K562 (cell line): ENCODE measurements around the gene OGN. TPM values are rescaled to one million over a fixed set of nuclear protein-coding genes. Genes with fewer than 3 reads are reported as not detected.

Source experiments
- ATAC-seq: fragments of 200-7000 bp; cut with Tn5 transposase; 3 replicates; pipeline ENCODE4 v1.9.1; 2020; ENCODE audit warnings: moderate library complexity
- BruUV-seq: library from RNA; stranded (reverse); fragments of 400-500 nt; replicated peaks from 2 replicates; lab custom pipeline; 2021; lab: Mats Ljungman, UMichigan
- CTCF ChIA-PET: fragments of 300-600 bp; formaldehyde crosslinking; extraction: SDS; loops from one replicate; lab custom pipeline; 2021; ENCODE audit warnings: low intra/inter-chr PET ratio; lab: Yijun Ruan, JAX
- POLR2A ChIA-PET: fragments of 300-600, 350-650 bp; sonication (Branson Sonifier 250); formaldehyde crosslinking; extraction: SDS; loops from one replicate; lab custom pipeline; 2021; ENCODE audit warnings: antibody characterized with exemption, inconsistent platforms; lab: Yijun Ruan, JAX
- DNase-seq, 4 experiments: peaks; one replicate each; pipeline versions ENCODE4 v3.0.0 to v3.0.0-alpha.2; 2011 to 2018; ENCODE audit warnings: low spot score in 3 of 4, mixed read lengths in 3 of 4; ENCODE audit errors: extremely low read depth in 1 of 4
- FAIRE-seq: peaks from 2 replicates; lab custom pipeline; 2011; peaks lifted over from hg19 to GRCh38; lab: Jason Lieb, UNC
- H2AFZ ChIP-seq: 2 replicates; pipeline ENCODE4 v1.6.0; 2011; ENCODE audit warnings: low read depth, low read length, control low read depth, inconsistent platforms
- H3K27ac ChIP-seq: fragments of 200-600 bp; 3 replicates; pipeline ENCODE4 v1.8.0; 2011; ENCODE audit warnings: low read depth, mild to moderate bottlenecking, control low read depth, inconsistent platforms, low read length, moderate library complexity, mixed read lengths; ENCODE audit errors: extremely low read depth
- H3K27me3 ChIP-seq, 2 experiments: fragments of 300-600 bp in 1 of 2; 2 replicates in 1 of 2; 3 replicates in 1 of 2; pipeline versions ENCODE4 v1.6.0 to v1.8.0; 2011; ENCODE audit warnings: inconsistent platforms in 2 of 2, low read length in 2 of 2, mild to moderate bottlenecking in 1 of 2, mixed read lengths in 1 of 2, moderate library complexity in 1 of 2; ENCODE audit not compliant: control insufficient read depth in 2 of 2, insufficient read depth in 2 of 2
- H3K36me3 ChIP-seq: fragments of 300-600 bp; 3 replicates; pipeline ENCODE4 v1.8.0; 2011; ENCODE audit warnings: mild to moderate bottlenecking, low read length, inconsistent platforms; ENCODE audit not compliant: control insufficient read depth, insufficient read depth
- H3K4me1 ChIP-seq, 2 experiments: fragments of 200-600 bp in 1 of 2; replicated peaks in 1 of 2; 2 replicates in 1 of 2; 3 replicates in 1 of 2; pipeline versions ENCODE4 v1.5.1 to v1.8.0; 2011; ENCODE audit warnings: inconsistent platforms in 2 of 2, low read length in 2 of 2, mild to moderate bottlenecking in 1 of 2, mixed read lengths in 1 of 2, moderate library complexity in 1 of 2; ENCODE audit not compliant: control insufficient read depth in 2 of 2, insufficient read depth in 2 of 2
- H3K4me2 ChIP-seq: 2 replicates; pipeline ENCODE4 v1.6.1; 2011; ENCODE audit warnings: low read length, control low read depth, inconsistent platforms, mixed read lengths; ENCODE audit not compliant: insufficient read depth
- H3K4me3 ChIP-seq: fragments of 200-600 bp; sonication (generic), shearing (Covaris generic); 2 replicates; pipeline ENCODE4 v1.5.1; 2016; ENCODE audit warnings: control low read depth, inconsistent platforms
- H3K79me2 ChIP-seq: fragments of 200-600 bp; 3 replicates; pipeline ENCODE4 v1.8.0; 2011; ENCODE audit warnings: low read length, inconsistent platforms; ENCODE audit not compliant: control insufficient read depth, insufficient read depth
- H3K9ac ChIP-seq, 2 experiments: 2 replicates each; pipeline versions ENCODE4 v1.6.0 to v1.6.1; 2011; ENCODE audit warnings: low read depth in 2 of 2, low read length in 2 of 2, control low read depth in 1 of 2, inconsistent platforms in 1 of 2, mild to moderate bottlenecking in 1 of 2, mixed read lengths in 1 of 2; ENCODE audit not compliant: insufficient read depth in 1 of 2
- H3K9me1 ChIP-seq: one replicate; pipeline ENCODE4 v1.6.0; 2011; ENCODE audit warnings: inconsistent platforms, mild to moderate bottlenecking, low read length, moderate library complexity; ENCODE audit not compliant: control insufficient read depth, insufficient read depth
- H3K9me3 ChIP-seq: replicated peaks from 2 replicates; pipeline ENCODE4 v1.5.1; 2011; ENCODE audit warnings: low read depth, low read length, inconsistent platforms; ENCODE audit not compliant: control insufficient read depth, insufficient read depth
- H4K20me1 ChIP-seq: replicated peaks from 2 replicates; pipeline ENCODE4 v1.6.1; 2011; ENCODE audit warnings: low read length, inconsistent platforms, mixed read lengths; ENCODE audit not compliant: control insufficient read depth, insufficient read depth
- ARID3B ChIP-seq: fragments of 250-450 bp; sonication (Bioruptor Pico); IDR thresholded peaks from 2 replicates; pipeline ENCODE4 v1.4.0; 2020; ENCODE audit warnings: borderline replicate concordance
- BRF2 ChIP-seq: IDR thresholded peaks from 3 replicates; pipeline ENCODE4 v1.6.1; 2011; ENCODE audit warnings: borderline replicate concordance, mild to moderate bottlenecking; ENCODE audit not compliant: insufficient read length, insufficient read depth
- CAMTA2 ChIP-seq: fragments of 250-450 bp; sonication (Bioruptor Pico); conservative IDR thresholded peaks from 2 replicates; pipeline ENCODE4 v1.5.1; 2022
- CBX1 ChIP-seq: sonication (generic); IDR thresholded peaks from 2 replicates; pipeline ENCODE4 v1.6.1; 2016; ENCODE audit warnings: antibody characterized with exemption, low read depth, mild to moderate bottlenecking
- GTF2A2 ChIP-seq: IDR thresholded peaks from 2 replicates; pipeline ENCODE4 v1.6.1; 2016; ENCODE audit warnings: mild to moderate bottlenecking, missing genetic modification characterization, missing compliant biosample characterization
- KAT2B ChIP-seq: IDR thresholded peaks from one replicate; pipeline ENCODE4 v1.6.1; 2012; ENCODE audit warnings: low read depth, mild to moderate bottlenecking, control low read depth, inconsistent platforms, low read length, moderate library complexity
- MAX ChIP-seq: sonication (generic); formaldehyde crosslinking; IDR thresholded peaks from 2 replicates; pipeline ENCODE4 v1.9.0; 2022; ENCODE audit warnings: mild to moderate bottlenecking, missing genetic modification reagents
- MITF ChIP-seq: IDR thresholded peaks from 2 replicates; pipeline ENCODE4 v1.6.1; 2014; ENCODE audit warnings: antibody characterized with exemption
- PHB ChIP-seq: fragments of 250-450 bp; sonication (Bioruptor Pico); IDR thresholded peaks from 2 replicates; pipeline ENCODE4 v1.5.0; 2021
- PPARD ChIP-seq: fragments of 250-450 bp; sonication (Bioruptor Pico); IDR thresholded peaks from 2 replicates; pipeline ENCODE4 v1.8.0; 2022; ENCODE audit warnings: inconsistent platforms, mild to moderate bottlenecking, moderate library complexity
- PTTG1 ChIP-seq: fragments of 450-650 bp; IDR thresholded peaks from 2 replicates; pipeline ENCODE4 v1.6.1; 2016; ENCODE audit warnings: low read depth, mild to moderate bottlenecking, missing genetic modification characterization, missing compliant biosample characterization
- RBM34 ChIP-seq: fragments of 200-400 bp; formaldehyde crosslinking; IDR thresholded peaks from 2 replicates; pipeline ENCODE4 v1.6.1; 2018; ENCODE audit warnings: low read length, borderline replicate concordance; ENCODE audit not compliant: insufficient read depth
- U2AF1 ChIP-seq: fragments of 200-400 bp; formaldehyde crosslinking; optimal IDR thresholded peaks from 2 replicates; pipeline ENCODE3; 2017; ENCODE audit warnings: mild to moderate bottlenecking, low read depth, low read length, moderate library complexity
- ZBTB7A ChIP-seq: IDR thresholded peaks from 2 replicates; pipeline ENCODE4 v1.6.1; 2011; ENCODE audit warnings: low read depth, mild to moderate bottlenecking, low read length, moderate library complexity, borderline replicate concordance; ENCODE audit not compliant: control insufficient read depth
- ZNF311 ChIP-seq: fragments of 250-450 bp; sonication (Bioruptor Pico); IDR thresholded peaks from 2 replicates; pipeline ENCODE4 v1.4.0; 2020; ENCODE audit warnings: mild to moderate bottlenecking, moderate library complexity
- ZNF717 ChIP-seq: fragments of 250-450 bp; sonication (Bioruptor Pico); IDR thresholded peaks from 2 replicates; pipeline ENCODE4 v1.5.0; 2021
- WGBS: fragments of 100-300 bp; shearing (Covaris generic); methylation state at CpG from one replicate; pipeline ENCODE4 v1.1.6; 2016; ENCODE audit warnings: low coverage, mixed read lengths; ENCODE audit not compliant: insufficient coverage; ENCODE audit errors: missing lambda C conversion rate; 5-methylcytosine and 5-hydroxymethylcytosine counted together
- in situ Hi-C: fragments of 300-500 bp; cut with MboI; formaldehyde crosslinking; loops from 4 replicates; pipeline ENCODE4 v1.15.0; 2018; ENCODE audit warnings: inconsistent platforms, mixed read lengths
- intact Hi-C: fragments of 100-400 bp; cut with micrococcal nuclease; formaldehyde crosslinking; loops from 2 replicates; pipeline ENCODE4 v1.14.2; 2022
- polyA plus RNA-seq, 8 experiments: library from polyadenylated mRNA; depleted of rRNA in 4 of 8; stranded (reverse) in 5 of 8; unstranded in 3 of 8; fragments of >200 nt; fragmentation: Nextera tagmentation in 2 of 8; fragmentation: Illumina TruSeq in 1 of 8; extraction: Ambion mirVana in 2 of 8; extraction: Trizol in 1 of 8; gene quantifications; 2 replicates each; pipeline versions ENCODE4 v1.2.1 to v1.2.3, GENCODE V29; 2011 to 2014; ENCODE audit warnings: inconsistent platforms in 1 of 8, missing spikeins in 1 of 8
- total RNA-seq, 7 experiments: library from RNA; depleted of rRNA in 6 of 7; stranded (reverse); fragments of >200 nt in 6 of 7; fragmentation: Illumina TruSeq in 2 of 7; extraction: Trizol in 2 of 7; gene quantifications; 2 replicates each; pipeline versions ENCODE4 v1.2.1 to v1.2.3, GENCODE V29; 2011 to 2021; ENCODE audit warnings: low replicate concordance in 1 of 7

OGN gene
- total and polyA plus RNA-seq, 9 of the 15 experiments (the other 6 are each of a cell fraction or from before 2014, with no cell fraction given) = 0.07 to 0.17 TPM; not detected in 7

- ATAC-seq = no peak
- H3K9me1 ChIP-seq = no peaks in the 10 kb centered on the region
- DNase-seq = no peak
- H3K36me3 ChIP-seq = no peaks in the 10 kb centered on the region
- no peaks in the 10 kb centered on the region for H4K20me1 ChIP-seq
- no peak overlapping the region for H3K4me2 ChIP-seq
- 86% methylated on average over 2 of the region's 2 CpGs for WGBS
- no peak overlapping the region for H2AFZ ChIP-seq
- no TSS peak for BruUV-seq
- FAIRE-seq = no peak
- H3K4me3 ChIP-seq = no peak overlapping the region
- no peak overlapping the region for H3K27ac ChIP-seq
- TF ChIP-seq CAMTA2 (CRISPR knock-in tag) = no peak
- TF ChIP-seq ZNF311 = no peak
- no peak for TF ChIP-seq PPARD (CRISPR knock-in tag)
- TF ChIP-seq CBX1 = no peak
- no peak for TF ChIP-seq RBM34
- no peak for TF ChIP-seq PHB (CRISPR knock-in tag)
- no peak for TF ChIP-seq ZBTB7A
- TF ChIP-seq U2AF1 = no peak
- TF ChIP-seq BRF2 = no peak
- TF ChIP-seq MITF = no peak
- no peak for TF ChIP-seq ARID3B (CRISPR knock-in tag)
- TF ChIP-seq GTF2A2 (tag) = no peak
- no peak for TF ChIP-seq PTTG1 (tag)
- no peak for TF ChIP-seq KAT2B
- TF ChIP-seq MAX (CRISPR knock-in tag) = no peak
- TF ChIP-seq ZNF717 (CRISPR knock-in tag) = no peak
- in situ Hi-C loops = no loop called here
- H3K4me1 ChIP-seq = no peaks in the 10 kb centered on the region
- no peaks in the 10 kb centered on the region for H3K9me3 ChIP-seq
- ChIA-PET POLR2A (no interaction called here), CTCF (interaction anchor here (0.5 kb wide), 1 partner anchor 48 kb away, joined by 3 read pairs; no protein-coding TSS in a partner anchor)
- H3K9ac ChIP-seq = no peak overlapping the region
- intact Hi-C loops = no loop called here
- H3K79me2 ChIP-seq = no peaks in the 10 kb centered on the region
- no peaks in the 10 kb centered on the region for H3K27me3 ChIP-seq
Observed at GRCh38 chr9:92423612-92424011, 19.2 kb upstream of the OGN start.
